ENCODE results near the gene TCFL5. TPM values are rescaled to one million over a fixed set of nuclear protein-coding genes. Genes with fewer than 3 reads are reported as not detected.

TCFL5 gene
- total RNA-seq, 4 donors from 2014 or later: 12.0 to 28.9 (median 13.8) TPM

GRCh38 chr20:62817975-62818591 is 43.5 kb downstream of the TCFL5 start:
- 63% methylated on average over 4 of the region's 12 CpGs; no CpG with 5 or more reads in 1 of the 2 donors for WGBS, 2 donors (ENCODE audit: low coverage in 1 of 2)
- Histone ChIP-seq H3K4me3 (peak overlapping the region in 1 of 2 donors; percentile 46), H3K27me3 (peaks cover 71% of the 10 kb centered on the region), H3K27ac (peak overlapping the region in 3 of 4 donors; percentile 45 to 72 (median 64)), H3K9me3 (no peaks in the 10 kb centered on the region), H3K4me1 (peaks cover 0 to 64% (median 44%) of the 10 kb centered on the region in 3 donors), H3K36me3 (peaks cover 0 to 11% of the 10 kb centered on the region in 2 donors)
- no peak for ATAC-seq
- TF ChIP-seq POLR2A (IDR thresholded peaks at IDR 0.05): no peak
- no peak for TF ChIP-seq CTCF (IDR thresholded peaks at IDR 0.05)
- no peak for TF ChIP-seq POLR2AphosphoS5 (IDR thresholded peaks at IDR 0.05)
- no peak for TF ChIP-seq EP300 (IDR thresholded peaks at IDR 0.05)

GRCh38 chr20:62816884-62817873 is 44.4 kb downstream of the TCFL5 start, which contains the start of gene COL9A3:
Gene COL9A3, plus strand, starts transcription at chr20:62817050. Its CDS starts 15 bp downstream, at chr20:62817065.
- peak in 1 of 2 donors; percentile 15 for TF ChIP-seq POLR2A (IDR thresholded peaks at IDR 0.05)
- no peak for TF ChIP-seq CTCF (IDR thresholded peaks at IDR 0.05)
- no peak for TF ChIP-seq POLR2AphosphoS5 (IDR thresholded peaks at IDR 0.05)
- peaks cover 71% of the 10 kb centered on the region for H3K27me3 ChIP-seq

GRCh38 chr20:62816031-62816883 is 45.4 kb downstream of the TCFL5 start:
- WGBS, 2 donors (ENCODE audit: low coverage in 1 of 2): no CpG with 5 or more reads among the region's 57 CpGs
- H3K9me3 ChIP-seq: no peaks in the 10 kb centered on the region
- H3K27ac ChIP-seq: peak overlapping the region in 3 of 4 donors; percentile 24 to 72 (median 64)
- H3K4me3 ChIP-seq: peak overlapping the region in 1 of 2 donors; percentile 46
- H3K4me1 ChIP-seq: peaks cover 0 to 64% (median 44%) of the 10 kb centered on the region in 3 donors
- TF ChIP-seq CTCF (IDR thresholded peaks at IDR 0.05) (no peak), POLR2A (IDR thresholded peaks at IDR 0.05) (no peak)
- no peak for ATAC-seq
- H3K36me3 ChIP-seq: peaks cover 0 to 30% of the 10 kb centered on the region in 2 donors
- peaks cover 65% of the 10 kb centered on the region for H3K27me3 ChIP-seq

More at GRCh38 chr20:62816884-62817873, 44.4 kb downstream of the TCFL5 start, which contains the start of gene COL9A3:
- Histone ChIP-seq H3K27ac (peak within 1 kb of the TSS in 3 of 4 donors; percentile 45 to 72 (median 64)), H3K4me1 (peaks cover 0 to 64% (median 44%) of the 10 kb centered on the region in 3 donors), H3K36me3 (peaks cover 0 to 20% of the 10 kb centered on the region in 2 donors), H3K9me3 (no peaks in the 10 kb centered on the region), H3K4me3 (peak within 1 kb of the TSS in 1 of 2 donors; percentile 46)
- ATAC-seq: no peak
- no CpG with 5 or more reads among the region's 108 CpGs for WGBS, 2 donors (ENCODE audit: low coverage in 1 of 2)

GRCh38 chr20:62815066-62815991 is 46.3 kb downstream of the TCFL5 start:
- peak overlapping the region in 2 of 4 donors; percentile 7 to 72 for H3K27ac ChIP-seq
- peaks cover 0 to 39% of the 10 kb centered on the region in 2 donors for H3K36me3 ChIP-seq
- H3K4me3 ChIP-seq: no peak overlapping the region
- ATAC-seq: peak; percentile 45
- peaks cover 0 to 59% (median 44%) of the 10 kb centered on the region in 3 donors for H3K4me1 ChIP-seq
- 59 to 60% methylated on average over 3 to 6 of the region's 24 CpGs for WGBS, 2 donors (ENCODE audit: low coverage in 1 of 2)
- peaks cover 62% of the 10 kb centered on the region for H3K27me3 ChIP-seq
- TF ChIP-seq CTCF (IDR thresholded peaks at IDR 0.05) (no peak), POLR2A (IDR thresholded peaks at IDR 0.05) (no peak)
- no peaks in the 10 kb centered on the region for H3K9me3 ChIP-seq
